Measurements from ENCODE around the gene GREB1. TPM values are rescaled to one million over a fixed set of nuclear protein-coding genes. Genes with fewer than 3 reads are reported as not detected.

GREB1 gene
- total and polyA plus RNA-seq, 2 of the 4 experiments (the other 2 are of a cell fraction): 0.05 TPM; not detected in 1

- in situ Hi-C loops (cut with MboI; ENCODE audit: low sequenced_read_pairs): no loop called here
- H3K79me1 ChIP-seq (ENCODE audit: low read depth in 1 of 2, low read length in 2 of 2): no peaks in the 10 kb centered on the region
- ChIA-PET POLR2A (ENCODE audit: unreplicated experiment) (no interaction called here), CTCF (interaction anchor here (1.3 kb wide), 1 partner anchor 9 kb away, joined by 3 read pairs; no protein-coding TSS in a partner anchor)
- H3K27ac ChIP-seq (ENCODE audit: insufficient read depth, low read length): no peak overlapping the region
- H3K18ac ChIP-seq (ENCODE audit: low read depth, low read length): no peak overlapping the region
- BruUV-seq (replicated peaks): no TSS peak
- dilution Hi-C loops (cut with HindIII; ENCODE audit: low sequenced_read_pairs, unreplicated experiment): no loop called here
- no peak overlapping the region for H4K8ac ChIP-seq (ENCODE audit: low read depth in 2 of 2, low read length in 2 of 2)
- no peak overlapping the region for H2AFZ ChIP-seq (replicated peaks; ENCODE audit: low read length, poor library complexity)
- H3K4me3 ChIP-seq (ENCODE audit: insufficient read depth, low read depth, low read length): no peak overlapping the region
- no peak for DNase-seq
- H3K9me3 ChIP-seq (ENCODE audit: control insufficient read depth, insufficient read depth, low read length): peaks cover 4% of the 10 kb centered on the region; the same call in 1 of the 2 replicates
- H3K4me1 ChIP-seq (ENCODE audit: control insufficient read depth, insufficient read depth, low read length): no peaks in the 10 kb centered on the region; the same call in 1 of the 2 replicates
- H3K4ac ChIP-seq (ENCODE audit: low read depth, low read length): no peak overlapping the region
- no peak overlapping the region for H3K14ac ChIP-seq (replicated peaks; ENCODE audit: low read depth, low read length)
- H2AK5ac ChIP-seq (ENCODE audit: low read depth, low read length): no peak overlapping the region
- H3K56ac ChIP-seq (ENCODE audit: extremely low read depth, insufficient read depth, low read length): no peak overlapping the region
- no CpG with 5 or more reads among the region's 2 CpGs for WGBS, 2 experiments (ENCODE audit: extremely low coverage in 2 of 2, insufficient read length in 1 of 2)
- H4K91ac ChIP-seq (ENCODE audit: insufficient read depth, low read depth, low read length): no peak overlapping the region
- no peak for ATAC-seq (ENCODE audit: low read depth)
- H2BK5ac ChIP-seq (ENCODE audit: low read depth, low read length, poor library complexity, severe bottlenecking): no peak overlapping the region
- no peak overlapping the region for H3K4me2 ChIP-seq (ENCODE audit: low read depth, low read length)
- no peak overlapping the region for H2BK120ac ChIP-seq (ENCODE audit: low read depth, low read length)
- no peak overlapping the region for H2BK20ac ChIP-seq (ENCODE audit: low read depth, low read length)
- H3K23ac ChIP-seq (ENCODE audit: low read depth, low read length): no peak overlapping the region
- no peak overlapping the region for H3K9ac ChIP-seq (ENCODE audit: low read depth, low read length)
- H3K36me3 ChIP-seq (ENCODE audit: control insufficient read depth, insufficient read depth, low read length): no peaks in the 10 kb centered on the region
- no peaks in the 10 kb centered on the region for H4K20me1 ChIP-seq (ENCODE audit: insufficient read depth, low read length)
- H2AK9ac ChIP-seq (replicated peaks; ENCODE audit: low read depth, low read length, poor library complexity): no peak overlapping the region
- peaks cover 24% of the 10 kb centered on the region for H3K27me3 ChIP-seq (ENCODE audit: control insufficient read depth, insufficient read depth, low read length)
- H3K9me1 ChIP-seq (ENCODE audit: insufficient read depth, low read length): no peaks in the 10 kb centered on the region; the same call in 1 of the 2 replicates
- TF ChIP-seq RFX5 (IDR thresholded peaks at IDR 0.05; ENCODE audit: low read depth, low read length) (no peak), ELK1 (IDR thresholded peaks at IDR 0.05; ENCODE audit: borderline replicate concordance, low read depth, low read length) (no peak), FOS (IDR thresholded peaks at IDR 0.05; ENCODE audit: low read depth, low read length) (no peak), SMC3 (IDR thresholded peaks at IDR 0.05; ENCODE audit: low read depth, low read length) (no peak), CHD1 (IDR thresholded peaks at IDR 0.05; ENCODE audit: low read depth, low read length) (no peak), RAD21 (IDR thresholded peaks at IDR 0.05; ENCODE audit: low read length) (no peak), BHLHE40 (IDR thresholded peaks at IDR 0.05; ENCODE audit: low read depth, low read length) (no peak), CTCF (conservative IDR thresholded peaks at IDR 0.05; ENCODE audit: low read depth, low read length) (no peak), MAFK (IDR thresholded peaks at IDR 0.05; ENCODE audit: low read depth, low read length) (no peak), NFE2L2 (IDR thresholded peaks at IDR 0.05; ENCODE audit: low read depth, low read length) (no peak), POLR2A (IDR thresholded peaks at IDR 0.05; ENCODE audit: low read depth, low read length) (no peak), RCOR1 (IDR thresholded peaks at IDR 0.05; ENCODE audit: insufficient replicate concordance, low read length) (no peak), USF2 (IDR thresholded peaks at IDR 0.05; ENCODE audit: low read depth, low read length) (no peak), MXI1 (IDR thresholded peaks at IDR 0.05; ENCODE audit: borderline replicate concordance, low read depth, low read length) (no peak), MAZ (IDR thresholded peaks at IDR 0.05; ENCODE audit: borderline replicate concordance, low read depth, low read length) (no peak), CEBPB (IDR thresholded peaks at IDR 0.05; ENCODE audit: low read depth, low read length) (no peak)
- intact Hi-C loops (cut with micrococcal nuclease): loop anchor here (10.0 kb wide), 1 partner anchor 1067 kb away; no protein-coding TSS in a partner anchor
- H4K5ac ChIP-seq (ENCODE audit: low read depth, low read length): no peak overlapping the region
- H2BK15ac ChIP-seq (ENCODE audit: low read depth, low read length): no peak overlapping the region
Measured at GRCh38 chr2:11507517-11507916, 26.3 kb upstream of the GREB1 start.

Measured in IMR-90 (cell line).